K562 (cell line): ENCODE data around the gene BPI. TPM values are rescaled to one million over a fixed set of nuclear protein-coding genes. Genes with fewer than 3 reads are reported as not detected.

Experiments
- ATAC-seq: fragments of 200-7000 bp; cut with Tn5 transposase; 3 replicates; pipeline ENCODE4 v1.9.1; 2020; ENCODE audit warnings: moderate library complexity
- BruUV-seq: library from RNA; stranded (reverse); fragments of 400-500 nt; replicated peaks from 2 replicates; lab custom pipeline; 2021; lab: Mats Ljungman, UMichigan
- CTCF ChIA-PET: fragments of 300-600 bp; formaldehyde crosslinking; extraction: SDS; loops from one replicate; lab custom pipeline; 2021; ENCODE audit warnings: low intra/inter-chr PET ratio; lab: Yijun Ruan, JAX
- POLR2A ChIA-PET: fragments of 300-600, 350-650 bp; sonication (Branson Sonifier 250); formaldehyde crosslinking; extraction: SDS; loops from one replicate; lab custom pipeline; 2021; ENCODE audit warnings: antibody characterized with exemption, inconsistent platforms; lab: Yijun Ruan, JAX
- DNase-seq, 4 experiments: peaks; one replicate each; pipeline versions ENCODE4 v3.0.0 to v3.0.0-alpha.2; 2011 to 2018; ENCODE audit warnings: low spot score in 3 of 4, mixed read lengths in 3 of 4; ENCODE audit errors: extremely low read depth in 1 of 4
- FAIRE-seq: peaks from 2 replicates; lab custom pipeline; 2011; peaks lifted over from hg19 to GRCh38; lab: Jason Lieb, UNC
- H2AFZ ChIP-seq: 2 replicates; pipeline ENCODE4 v1.6.0; 2011; ENCODE audit warnings: low read depth, low read length, control low read depth, inconsistent platforms
- H3K27ac ChIP-seq: fragments of 200-600 bp; 3 replicates; pipeline ENCODE4 v1.8.0; 2011; ENCODE audit warnings: low read depth, mild to moderate bottlenecking, control low read depth, inconsistent platforms, low read length, moderate library complexity, mixed read lengths; ENCODE audit errors: extremely low read depth
- H3K27me3 ChIP-seq, 2 experiments: fragments of 300-600 bp in 1 of 2; 2 replicates in 1 of 2; 3 replicates in 1 of 2; pipeline versions ENCODE4 v1.6.0 to v1.8.0; 2011; ENCODE audit warnings: inconsistent platforms in 2 of 2, low read length in 2 of 2, mild to moderate bottlenecking in 1 of 2, mixed read lengths in 1 of 2, moderate library complexity in 1 of 2; ENCODE audit not compliant: control insufficient read depth in 2 of 2, insufficient read depth in 2 of 2
- H3K36me3 ChIP-seq: fragments of 300-600 bp; 3 replicates; pipeline ENCODE4 v1.8.0; 2011; ENCODE audit warnings: mild to moderate bottlenecking, low read length, inconsistent platforms; ENCODE audit not compliant: control insufficient read depth, insufficient read depth
- H3K4me1 ChIP-seq, 2 experiments: fragments of 200-600 bp in 1 of 2; replicated peaks in 1 of 2; 2 replicates in 1 of 2; 3 replicates in 1 of 2; pipeline versions ENCODE4 v1.5.1 to v1.8.0; 2011; ENCODE audit warnings: inconsistent platforms in 2 of 2, low read length in 2 of 2, mild to moderate bottlenecking in 1 of 2, mixed read lengths in 1 of 2, moderate library complexity in 1 of 2; ENCODE audit not compliant: control insufficient read depth in 2 of 2, insufficient read depth in 2 of 2
- H3K4me2 ChIP-seq: 2 replicates; pipeline ENCODE4 v1.6.1; 2011; ENCODE audit warnings: low read length, control low read depth, inconsistent platforms, mixed read lengths; ENCODE audit not compliant: insufficient read depth
- H3K4me3 ChIP-seq: fragments of 200-600 bp; sonication (generic), shearing (Covaris generic); 2 replicates; pipeline ENCODE4 v1.5.1; 2016; ENCODE audit warnings: control low read depth, inconsistent platforms
- H3K79me2 ChIP-seq: fragments of 200-600 bp; 3 replicates; pipeline ENCODE4 v1.8.0; 2011; ENCODE audit warnings: low read length, inconsistent platforms; ENCODE audit not compliant: control insufficient read depth, insufficient read depth
- H3K9ac ChIP-seq, 2 experiments: 2 replicates each; pipeline versions ENCODE4 v1.6.0 to v1.6.1; 2011; ENCODE audit warnings: low read depth in 2 of 2, low read length in 2 of 2, control low read depth in 1 of 2, inconsistent platforms in 1 of 2, mild to moderate bottlenecking in 1 of 2, mixed read lengths in 1 of 2; ENCODE audit not compliant: insufficient read depth in 1 of 2
- H3K9me1 ChIP-seq: one replicate; pipeline ENCODE4 v1.6.0; 2011; ENCODE audit warnings: inconsistent platforms, mild to moderate bottlenecking, low read length, moderate library complexity; ENCODE audit not compliant: control insufficient read depth, insufficient read depth
- H3K9me3 ChIP-seq: replicated peaks from 2 replicates; pipeline ENCODE4 v1.5.1; 2011; ENCODE audit warnings: low read depth, low read length, inconsistent platforms; ENCODE audit not compliant: control insufficient read depth, insufficient read depth
- H4K20me1 ChIP-seq: replicated peaks from 2 replicates; pipeline ENCODE4 v1.6.1; 2011; ENCODE audit warnings: low read length, inconsistent platforms, mixed read lengths; ENCODE audit not compliant: control insufficient read depth, insufficient read depth
- ZC3H4 ChIP-seq: sonication (generic); formaldehyde crosslinking; IDR thresholded peaks from 2 replicates; pipeline ENCODE4 v1.9.0; 2021; ENCODE audit warnings: missing genetic modification reagents, borderline replicate concordance
- WGBS: fragments of 100-300 bp; shearing (Covaris generic); methylation state at CpG from one replicate; pipeline ENCODE4 v1.1.6; 2016; ENCODE audit warnings: low coverage, mixed read lengths; ENCODE audit not compliant: insufficient coverage; ENCODE audit errors: missing lambda C conversion rate; 5-methylcytosine and 5-hydroxymethylcytosine counted together
- in situ Hi-C: fragments of 300-500 bp; cut with MboI; formaldehyde crosslinking; loops from 4 replicates; pipeline ENCODE4 v1.15.0; 2018; ENCODE audit warnings: inconsistent platforms, mixed read lengths
- intact Hi-C: fragments of 100-400 bp; cut with micrococcal nuclease; formaldehyde crosslinking; loops from 2 replicates; pipeline ENCODE4 v1.14.2; 2022
- polyA plus RNA-seq, 8 experiments: library from polyadenylated mRNA; depleted of rRNA in 4 of 8; stranded (reverse) in 5 of 8; unstranded in 3 of 8; fragments of >200 nt; fragmentation: Nextera tagmentation in 2 of 8; fragmentation: Illumina TruSeq in 1 of 8; extraction: Ambion mirVana in 2 of 8; extraction: Trizol in 1 of 8; gene quantifications; 2 replicates each; pipeline versions ENCODE4 v1.2.1 to v1.2.3, GENCODE V29; 2011 to 2014; ENCODE audit warnings: inconsistent platforms in 1 of 8, missing spikeins in 1 of 8
- total RNA-seq, 7 experiments: library from RNA; depleted of rRNA in 6 of 7; stranded (reverse); fragments of >200 nt in 6 of 7; fragmentation: Illumina TruSeq in 2 of 7; extraction: Trizol in 2 of 7; gene quantifications; 2 replicates each; pipeline versions ENCODE4 v1.2.1 to v1.2.3, GENCODE V29; 2011 to 2021; ENCODE audit warnings: low replicate concordance in 1 of 7
- TF ChIP-seq, protein P1 (sequence below), 2 experiments: fragments of 450-650 bp in 1 of 2; sonication (generic) in 1 of 2; formaldehyde crosslinking; conservative IDR thresholded peaks; 2 replicates each; pipeline versions ENCODE4 v1.4.0 to v1.8.1; 2020 to 2022; ENCODE audit warnings: mild to moderate bottlenecking in 1 of 2, missing genetic modification reagents in 1 of 2
- TF ChIP-seq, protein P2 (sequence below): sonication (generic); formaldehyde crosslinking; IDR thresholded peaks from 2 replicates; pipeline ENCODE4 v1.5.0; 2020; ENCODE audit warnings: missing genetic modification reagents
- TF ChIP-seq, protein P3 (sequence below): sonication (generic); formaldehyde crosslinking; IDR thresholded peaks from 2 replicates; pipeline ENCODE4 v1.9.0; 2022; ENCODE audit warnings: mild to moderate bottlenecking, missing genetic modification reagents

BPI gene
- total and polyA plus RNA-seq, 9 of the 15 experiments (the other 6 are each of a cell fraction or from before 2014, with no cell fraction given), result not detected

DNA sequence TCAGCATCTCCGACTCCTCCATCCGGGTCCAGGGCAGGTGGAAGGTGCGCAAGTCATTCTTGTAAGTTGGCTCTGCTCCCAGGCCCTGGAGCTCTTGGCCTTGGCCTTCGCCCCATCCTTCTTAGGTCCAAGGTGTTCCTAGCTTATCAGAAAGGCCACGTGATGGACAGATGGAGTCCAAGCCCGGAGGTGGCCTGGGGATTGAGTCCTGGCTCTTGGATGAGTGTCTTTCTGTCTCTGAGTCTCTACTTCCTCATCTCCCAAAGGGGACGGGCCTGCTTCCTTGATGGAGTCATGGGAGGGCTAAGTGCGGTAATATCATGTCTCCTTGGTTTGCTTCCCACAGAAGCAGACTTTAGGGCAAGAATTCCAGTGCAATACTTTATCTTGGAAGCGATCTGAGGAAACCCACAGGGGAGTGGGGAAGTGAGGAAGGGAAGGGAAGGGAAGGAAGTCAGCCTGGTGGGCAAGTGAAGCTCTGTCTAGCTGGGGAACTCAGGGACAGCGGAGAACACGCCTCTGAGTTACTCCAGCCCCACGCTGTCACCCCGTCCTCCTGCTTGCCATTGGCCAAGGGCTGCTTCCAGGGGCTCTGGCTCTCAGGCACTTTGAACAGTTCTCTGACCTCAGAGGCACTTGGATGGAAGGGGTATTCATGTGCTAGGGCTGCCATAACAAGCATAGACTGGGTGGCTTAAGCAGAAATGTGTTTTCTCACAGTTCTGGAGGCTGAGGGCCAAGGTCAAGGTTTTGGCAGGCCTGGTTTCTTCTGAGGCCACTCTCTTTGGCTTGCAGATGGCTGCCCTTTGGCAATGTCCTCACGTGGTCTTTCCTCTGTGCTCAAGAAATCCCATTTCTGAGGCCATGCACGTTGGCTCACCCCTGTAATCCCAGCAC, 47.2 kb downstream of the BPI start:
- POLR2A ChIA-PET, result no interaction called here
- Histone ChIP-seq H3K79me2 (no peaks in the 10 kb centered on the region), H3K9me3 (no peaks in the 10 kb centered on the region), H3K9ac (no peak overlapping the region; a peak in 1 of 4 replicates), H3K4me2 (no peak overlapping the region), H3K4me3 (no peak overlapping the region), H3K27ac (no peak overlapping the region), H3K27me3 (peaks cover 0 to 10% of the 10 kb centered on the region in 2 experiments; a peak in 2 of 5 replicates), H3K4me1 (peaks cover 7 to 12% of the 10 kb centered on the region in 2 experiments; a peak in 3 of 5 replicates), H3K36me3 (no peaks in the 10 kb centered on the region), H2AFZ (peak overlapping the region; percentile 76), H3K9me1 (no peaks in the 10 kb centered on the region), H4K20me1 (no peaks in the 10 kb centered on the region)
- TF ChIP-seq, protein P1, sequence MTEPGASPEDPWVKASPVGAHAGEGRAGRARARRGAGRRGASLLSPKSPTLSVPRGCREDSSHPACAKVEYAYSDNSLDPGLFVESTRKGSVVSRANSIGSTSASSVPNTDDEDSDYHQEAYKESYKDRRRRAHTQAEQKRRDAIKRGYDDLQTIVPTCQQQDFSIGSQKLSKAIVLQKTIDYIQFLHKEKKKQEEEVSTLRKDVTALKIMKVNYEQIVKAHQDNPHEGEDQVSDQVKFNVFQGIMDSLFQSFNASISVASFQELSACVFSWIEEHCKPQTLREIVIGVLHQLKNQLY (CRISPR knock-in tag; conservative IDR thresholded peaks at IDR 0.05), result no peak
- TF ChIP-seq ZC3H4 (CRISPR knock-in tag), result no peak
- TF ChIP-seq, protein P2, sequence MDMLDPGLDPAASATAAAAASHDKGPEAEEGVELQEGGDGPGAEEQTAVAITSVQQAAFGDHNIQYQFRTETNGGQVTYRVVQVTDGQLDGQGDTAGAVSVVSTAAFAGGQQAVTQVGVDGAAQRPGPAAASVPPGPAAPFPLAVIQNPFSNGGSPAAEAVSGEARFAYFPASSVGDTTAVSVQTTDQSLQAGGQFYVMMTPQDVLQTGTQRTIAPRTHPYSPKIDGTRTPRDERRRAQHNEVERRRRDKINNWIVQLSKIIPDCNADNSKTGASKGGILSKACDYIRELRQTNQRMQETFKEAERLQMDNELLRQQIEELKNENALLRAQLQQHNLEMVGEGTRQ (CRISPR knock-in tag), result peak; percentile 20; the same call in 1 of the 2 replicates
- TF ChIP-seq, protein P3, sequence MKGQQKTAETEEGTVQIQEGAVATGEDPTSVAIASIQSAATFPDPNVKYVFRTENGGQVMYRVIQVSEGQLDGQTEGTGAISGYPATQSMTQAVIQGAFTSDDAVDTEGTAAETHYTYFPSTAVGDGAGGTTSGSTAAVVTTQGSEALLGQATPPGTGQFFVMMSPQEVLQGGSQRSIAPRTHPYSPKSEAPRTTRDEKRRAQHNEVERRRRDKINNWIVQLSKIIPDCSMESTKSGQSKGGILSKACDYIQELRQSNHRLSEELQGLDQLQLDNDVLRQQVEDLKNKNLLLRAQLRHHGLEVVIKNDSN (CRISPR knock-in tag), result peak; percentile 69; the same call in 1 of the 2 replicates
- FAIRE-seq (no peak), ATAC-seq (no peak), DNase-seq (no peak)
- CTCF ChIA-PET, result no interaction called here
- in situ Hi-C loops, result no loop called here
- intact Hi-C loops, result no loop called here
- WGBS, result 24% methylated on average over 14 of the region's 15 CpGs
- no TSS peak for BruUV-seq
